HepG2 (cell line): Measurements from ENCODE around the gene CELF2. TPM values are rescaled to one million over a fixed set of nuclear protein-coding genes. Genes with fewer than 3 reads are reported as not detected.

ENCODE experiments used
- ATAC-seq: fragments of 200-7000 bp; cut with Tn5 transposase; 3 replicates; pipeline ENCODE4 v1.9.1; 2020; ENCODE audit warnings: mild to moderate bottlenecking, moderate library complexity
- BruUV-seq: library from RNA; stranded (reverse); fragments of 400-500 nt; replicated peaks from 2 replicates; lab custom pipeline; 2021; lab: Mats Ljungman, UMichigan
- CTCF ChIA-PET: fragments of 300-600 bp; formaldehyde crosslinking; extraction: SDS; loops from one replicate; lab custom pipeline; 2021; ENCODE audit warnings: low total read pairs, inconsistent platforms, low intra/inter-chr PET ratio; lab: Yijun Ruan, JAX
- POLR2A ChIA-PET: fragments of 350-600 bp; sonication (Branson Sonifier 250); formaldehyde crosslinking; loops from one replicate; lab custom pipeline; 2020; ENCODE audit warnings: antibody characterized with exemption, inconsistent platforms; lab: Yijun Ruan, JAX
- DNase-seq: peaks from one replicate; pipeline ENCODE4 v3.0.0-alpha.2; 2015; ENCODE audit warnings: low spot score
- FAIRE-seq: peaks from 3 replicates; lab custom pipeline; 2011; peaks lifted over from hg19 to GRCh38; lab: Jason Lieb, UNC
- H2AFZ ChIP-seq: one replicate; pipeline ENCODE4 v1.6.1; 2011; ENCODE audit warnings: low read length, inconsistent platforms
- H3K27ac ChIP-seq: fragments of 300-600 bp; 3 replicates; pipeline ENCODE4 v1.8.0; 2011; ENCODE audit warnings: mixed run types, mild to moderate bottlenecking, mixed read lengths, low read length, inconsistent platforms; ENCODE audit not compliant: insufficient read depth; ENCODE audit errors: extremely low read length
- H3K27me3 ChIP-seq, 2 experiments: fragments of 200-600 bp in 1 of 2; 2 replicates in 1 of 2; 3 replicates in 1 of 2; pipeline versions ENCODE4 v1.6.0 to v1.8.0; 2011; ENCODE audit warnings: low read length in 2 of 2, mild to moderate bottlenecking in 2 of 2, moderate library complexity in 2 of 2, inconsistent platforms in 1 of 2; ENCODE audit not compliant: insufficient read depth in 2 of 2, control insufficient read depth in 1 of 2
- H3K36me3 ChIP-seq, 2 experiments: fragments of 200-600 bp in 1 of 2; replicated peaks in 1 of 2; 2 replicates in 1 of 2; 3 replicates in 1 of 2; pipeline versions ENCODE4 v1.5.1 to v1.8.0; 2011; ENCODE audit warnings: low read length in 2 of 2, inconsistent platforms in 1 of 2; ENCODE audit not compliant: insufficient read depth in 2 of 2, control insufficient read depth in 1 of 2
- H3K4me1 ChIP-seq: 2 replicates; pipeline ENCODE4 v1.5.1; 2012; ENCODE audit warnings: low read length, inconsistent platforms; ENCODE audit not compliant: insufficient read depth
- H3K4me2 ChIP-seq: 2 replicates; pipeline ENCODE4 v1.6.0; 2011; ENCODE audit warnings: low read depth, low read length, inconsistent platforms
- H3K4me3 ChIP-seq, 3 experiments: fragments of 200-600 bp in 1 of 3; sonication (generic), shearing (Covaris generic) in 1 of 3; replicated peaks in 1 of 3; 2 replicates each; pipeline ENCODE4 v1.5.1; 2011 to 2016; ENCODE audit warnings: low read length in 3 of 3, inconsistent platforms in 2 of 3, low read depth in 2 of 3, mild to moderate bottlenecking in 2 of 3, control low read depth in 1 of 3, mixed read lengths in 1 of 3; ENCODE audit not compliant: insufficient read depth in 1 of 3
- H3K79me2 ChIP-seq: one replicate; pipeline ENCODE4 v1.6.1; 2011; ENCODE audit warnings: low read length, inconsistent platforms; ENCODE audit not compliant: insufficient read depth
- H3K9ac ChIP-seq: 2 replicates; pipeline ENCODE4 v1.6.0; 2011; ENCODE audit warnings: mild to moderate bottlenecking, low read depth, low read length, inconsistent platforms; ENCODE audit not compliant: insufficient read depth
- H3K9me3 ChIP-seq: 2 replicates; pipeline ENCODE4 v1.5.1; 2012; ENCODE audit warnings: mild to moderate bottlenecking, low read length
- H4K20me1 ChIP-seq: 2 replicates; pipeline ENCODE4 v1.6.0; 2011; ENCODE audit warnings: inconsistent platforms, mild to moderate bottlenecking, low read length, moderate library complexity; ENCODE audit not compliant: insufficient read depth
- KDM4B ChIP-seq: sonication (generic); formaldehyde crosslinking; IDR thresholded peaks from 2 replicates; pipeline ENCODE4 v1.4.0; 2020; ENCODE audit warnings: missing genetic modification reagents
- KDM5B ChIP-seq: sonication (generic); formaldehyde crosslinking; IDR thresholded peaks from 2 replicates; pipeline ENCODE4 v1.4.0; 2020; ENCODE audit warnings: missing genetic modification reagents, mild to moderate bottlenecking, borderline replicate concordance
- KLF9 ChIP-seq: IDR thresholded peaks from 2 replicates; pipeline ENCODE4 v1.6.1; 2016; ENCODE audit warnings: low read depth
- NCOA2 ChIP-seq: sonication (generic); formaldehyde crosslinking; IDR thresholded peaks from 2 replicates; pipeline ENCODE4 v1.8.0; 2022; ENCODE audit warnings: inconsistent platforms
- PAXIP1 ChIP-seq: sonication (generic); formaldehyde crosslinking; conservative IDR thresholded peaks from 2 replicates; pipeline ENCODE4 v1.4.0; 2020; ENCODE audit warnings: mild to moderate bottlenecking, missing genetic modification reagents, moderate library complexity
- REL ChIP-seq: sonication (generic); formaldehyde crosslinking; conservative IDR thresholded peaks from 2 replicates; pipeline ENCODE4 v1.8.0; 2022; ENCODE audit warnings: mild to moderate bottlenecking, missing genetic modification reagents, moderate library complexity
- SRSF9 ChIP-seq: fragments of 200-400 bp; formaldehyde crosslinking; IDR thresholded peaks from 2 replicates; pipeline ENCODE4 v1.6.1; 2018; ENCODE audit warnings: borderline replicate concordance, mild to moderate bottlenecking, low read depth, low read length; ENCODE audit not compliant: insufficient read depth, poor library complexity, severe bottlenecking
- ZNF33B ChIP-seq: sonication (generic); formaldehyde crosslinking; IDR thresholded peaks from 2 replicates; pipeline ENCODE4 v1.5.1; 2020; ENCODE audit warnings: mild to moderate bottlenecking, missing genetic modification reagents
- ZNF441 ChIP-seq: sonication (generic); formaldehyde crosslinking; IDR thresholded peaks from 2 replicates; pipeline ENCODE4 v1.7.0; 2021; ENCODE audit warnings: missing genetic modification reagents, borderline replicate concordance
- ZNF75D ChIP-seq: sonication (generic); formaldehyde crosslinking; IDR thresholded peaks from 2 replicates; pipeline ENCODE4 v1.8.1; 2023; ENCODE audit warnings: missing genetic modification reagents, mild to moderate bottlenecking, borderline replicate concordance
- ZNF768 ChIP-seq: sonication (generic); formaldehyde crosslinking; IDR thresholded peaks from 2 replicates; pipeline ENCODE4 v1.4.0; 2020; ENCODE audit warnings: missing genetic modification reagents
- ZNF879 ChIP-seq: sonication (generic); formaldehyde crosslinking; IDR thresholded peaks from 2 replicates; pipeline ENCODE4 v1.8.1; 2023; ENCODE audit warnings: missing genetic modification reagents
- WGBS: methylation state at CpG from one replicate; pipeline ENCODE4 v1.1.6; 2017; ENCODE audit warnings: low lambda C conversion rate; 5-methylcytosine and 5-hydroxymethylcytosine counted together
- in situ Hi-C: cut with HindIII; loops from 2 replicates; pipeline ENCODE4 v1.10.0; 2017; ENCODE audit warnings: low pct_unique_long_range_greater_than_20kb; ENCODE audit not compliant: extremely low pct_ligation_motif_present
- intact Hi-C: fragments of 100-400 bp; cut with micrococcal nuclease; formaldehyde crosslinking; loops from one replicate; pipeline ENCODE4 v1.10.0; 2022; ENCODE audit not compliant: unreplicated experiment
- polyA plus RNA-seq, 8 experiments: library from polyadenylated mRNA; depleted of rRNA in 3 of 8; stranded (reverse) in 7 of 8; unstranded in 1 of 8; fragments of >200 nt; fragmentation: Illumina TruSeq in 4 of 8; extraction: Trizol in 4 of 8; gene quantifications; 2 replicates each; pipeline versions ENCODE4 v1.2.1 to v1.2.3, GENCODE V29; 2011 to 2016; ENCODE audit warnings: low read depth in 4 of 8, missing spikeins in 1 of 8, mixed read lengths in 1 of 8; ENCODE audit not compliant: insufficient read depth in 1 of 8
- total RNA-seq, 5 experiments: library from RNA; depleted of rRNA; stranded (reverse); fragments of >200 nt; fragmentation: Illumina TruSeq; extraction: Trizol; gene quantifications; 2 replicates each; pipeline ENCODE4 v1.2.3, GENCODE V29; 2016; ENCODE audit warnings: low read depth in 1 of 5

Gene CELF2
- total and polyA plus RNA-seq, 2 of the 13 experiments (the other 11 are each of a cell fraction or from before 2014, with no cell fraction given): not detected

DNA sequence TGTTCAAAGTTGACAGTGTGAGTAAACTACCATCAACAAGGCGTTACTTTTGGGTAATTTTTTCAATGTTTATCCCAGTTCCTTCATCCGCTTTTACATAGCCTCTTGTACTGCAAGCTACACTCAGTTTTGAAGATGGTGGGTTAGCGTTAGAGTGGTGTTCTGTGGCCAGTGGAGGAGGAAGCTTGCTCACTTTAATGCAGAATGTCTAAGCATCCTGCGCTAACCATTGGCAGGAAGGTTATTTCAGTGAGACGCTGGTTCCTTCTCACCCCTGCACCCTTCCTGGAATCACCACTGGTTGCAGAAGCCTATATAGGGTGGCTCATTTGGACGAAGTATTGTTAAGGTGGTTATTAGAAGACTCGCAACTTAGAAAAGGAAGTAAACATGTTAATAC lies 159.1 kb downstream of the CELF2 start:
- CTCF ChIA-PET: no interaction called here
- WGBS: 16% methylated on average over 7 of the region's 7 CpGs
- Histone ChIP-seq H3K36me3 (no peaks in the 10 kb centered on the region), H3K79me2 (no peaks in the 10 kb centered on the region), H4K20me1 (no peaks in the 10 kb centered on the region), H3K9ac (no peak overlapping the region), H3K9me3 (no peaks in the 10 kb centered on the region), H3K4me1 (no peaks in the 10 kb centered on the region), H3K27ac (no peak overlapping the region), H3K4me2 (no peak overlapping the region), H3K27me3 (peaks cover 0 to 45% of the 10 kb centered on the region in 2 experiments; a peak in 3 of 5 replicates), H2AFZ (no peak overlapping the region), H3K4me3 (no peak overlapping the region)
- POLR2A ChIA-PET: no interaction called here
- ATAC-seq (no peak), DNase-seq (no peak), FAIRE-seq (no peak)
- TF ChIP-seq ZNF879 (no peak), KLF9 (CRISPR knock-in tag) (no peak), SRSF9 (no peak), ZNF768 (no peak), REL (CRISPR knock-in tag) (no peak), PAXIP1 (CRISPR knock-in tag) (no peak), KDM4B (no peak), ZNF75D (CRISPR knock-in tag) (no peak), ZNF441 (no peak), KDM5B (CRISPR knock-in tag) (no peak), NCOA2 (CRISPR knock-in tag) (no peak), ZNF33B (CRISPR knock-in tag) (no peak)
- intact Hi-C loops: no loop called here
- in situ Hi-C loops: no loop called here
- BruUV-seq: no TSS peak
